Esophagus (tissue), 2 donors: Measurements from ENCODE around the gene IKZF2. TPM values are rescaled to one million over a fixed set of nuclear protein-coding genes. Genes with fewer than 3 reads are reported as not detected.

Source experiments
- H3K27ac ChIP-seq, 2 donors: one replicate each; pipeline ENCODE4 v1.5.1; 2013; ENCODE audit warnings: low read depth in 2 of 2, mild to moderate bottlenecking in 2 of 2, inconsistent platforms in 1 of 2, low read length in 1 of 2, moderate library complexity in 1 of 2
- H3K27me3 ChIP-seq, 2 donors: one replicate each; pipeline ENCODE4 v1.6.1; 2013; ENCODE audit warnings: low read length in 2 of 2, control low read depth in 1 of 2, mild to moderate bottlenecking in 1 of 2; ENCODE audit not compliant: insufficient read depth in 2 of 2, control insufficient read depth in 1 of 2
- H3K36me3 ChIP-seq, 2 donors: one replicate each; pipeline ENCODE4 v1.6.1; 2013; ENCODE audit warnings: low read length in 1 of 2; ENCODE audit not compliant: control insufficient read depth in 2 of 2, insufficient read depth in 2 of 2
- H3K4me1 ChIP-seq, 2 donors: one replicate each; pipeline ENCODE4 v1.6.1; 2013; ENCODE audit warnings: low read length in 1 of 2; ENCODE audit not compliant: control insufficient read depth in 2 of 2, insufficient read depth in 2 of 2
- H3K4me3 ChIP-seq, 2 donors: one replicate each; pipeline ENCODE4 v1.5.1; 2013; ENCODE audit warnings: low read length in 2 of 2, mild to moderate bottlenecking in 2 of 2, low read depth in 1 of 2, moderate library complexity in 1 of 2
- H3K9me3 ChIP-seq, 2 donors: one replicate each; pipeline ENCODE4 v1.6.1; 2013; ENCODE audit warnings: mild to moderate bottlenecking in 2 of 2, low read depth in 1 of 2, low read length in 1 of 2, moderate library complexity in 1 of 2; ENCODE audit not compliant: control insufficient read depth in 2 of 2, insufficient read depth in 1 of 2
- WGBS, 2 donors: extraction: QIAGEN DNeasy Blood & Tissue Kit; methylation state at CpG; one replicate each; pipeline ENCODE4 v1.1.7; 2013; 5-methylcytosine and 5-hydroxymethylcytosine counted together
- polyA plus RNA-seq, 2 donors: library from polyadenylated mRNA; stranded (reverse); fragments of 200-250 nt; gene quantifications; one replicate each; pipeline ENCODE4 v1.2.3, GENCODE V29; 2013
- donor health status: healthy with polysubstance abuse.
- donor health status: Bipolar disorder and iron deficiency.

The IKZF2 gene
- polyA plus RNA-seq, 2 donors, result 11.3 to 11.5 TPM

GRCh38 chr2:213015387-213016165 lies 135.8 kb downstream of the IKZF2 start:
- Histone ChIP-seq H3K4me1 (no peaks in the 10 kb centered on the region), H3K27me3 (no peaks in the 10 kb centered on the region), H3K9me3 (no peaks in the 10 kb centered on the region), H3K4me3 (no peak overlapping the region), H3K36me3 (peaks cover 1 to 6% of the 10 kb centered on the region in 2 donors), H3K27ac (no peak overlapping the region)
- 83 to 84% methylated on average over 7 of the region's 7 CpGs for WGBS, 2 donors

DNA sequence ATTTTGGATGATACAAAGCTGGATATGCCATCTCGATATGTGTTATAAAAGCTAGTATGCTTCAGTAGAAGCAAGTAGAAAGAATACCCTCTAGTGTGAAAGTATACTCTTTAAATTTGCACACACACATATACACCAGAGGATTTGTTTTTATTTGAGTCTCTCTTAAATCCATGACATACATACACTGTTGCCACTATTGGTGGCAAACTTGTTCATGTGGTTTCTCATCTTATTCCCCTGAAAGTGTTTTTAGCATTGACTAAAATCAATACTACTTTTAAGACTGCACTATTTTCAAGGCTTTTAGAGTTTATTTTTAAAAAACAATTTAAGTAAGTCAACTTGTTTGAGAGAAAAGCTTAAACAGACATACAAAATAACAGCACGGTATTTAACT lies 137.4 kb downstream of the IKZF2 start:
- H3K9me3 ChIP-seq, result no peaks in the 10 kb centered on the region
- no peak overlapping the region for H3K4me3 ChIP-seq
- 73 to 77% methylated on average over 2 of the region's 2 CpGs for WGBS, 2 donors
- H3K4me1 ChIP-seq, result no peaks in the 10 kb centered on the region
- no peaks in the 10 kb centered on the region for H3K27me3 ChIP-seq
- no peak overlapping the region for H3K27ac ChIP-seq
- H3K36me3 ChIP-seq, result peaks cover 5% of the 10 kb centered on the region in 2 donors

DNA sequence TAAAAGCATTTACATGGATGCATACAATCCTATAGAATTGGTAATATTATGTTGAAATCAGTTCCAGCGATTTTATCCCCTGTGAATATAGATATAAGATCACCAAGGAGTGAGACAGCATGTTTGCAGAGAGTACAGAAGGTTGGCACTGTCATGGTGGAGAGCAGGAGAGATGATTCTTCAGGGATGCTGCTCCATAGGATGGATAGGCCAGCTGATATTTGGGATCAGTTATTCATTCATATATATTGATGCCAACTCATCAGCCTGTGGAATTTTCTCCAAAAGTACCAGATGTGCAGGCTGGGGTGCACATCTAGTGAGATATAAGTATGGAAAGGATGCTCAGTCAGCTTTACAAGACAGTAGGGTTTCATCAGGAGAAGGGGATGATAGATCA lies 139.9 kb downstream of the IKZF2 start:
- Histone ChIP-seq H3K9me3 (no peaks in the 10 kb centered on the region), H3K36me3 (peaks cover 5% of the 10 kb centered on the region in 2 donors), H3K27me3 (no peaks in the 10 kb centered on the region), H3K4me3 (no peak overlapping the region), H3K27ac (no peak overlapping the region), H3K4me1 (no peaks in the 10 kb centered on the region)
- 91 to 92% methylated on average over 1 of the region's 1 CpG for WGBS, 2 donors

DNA sequence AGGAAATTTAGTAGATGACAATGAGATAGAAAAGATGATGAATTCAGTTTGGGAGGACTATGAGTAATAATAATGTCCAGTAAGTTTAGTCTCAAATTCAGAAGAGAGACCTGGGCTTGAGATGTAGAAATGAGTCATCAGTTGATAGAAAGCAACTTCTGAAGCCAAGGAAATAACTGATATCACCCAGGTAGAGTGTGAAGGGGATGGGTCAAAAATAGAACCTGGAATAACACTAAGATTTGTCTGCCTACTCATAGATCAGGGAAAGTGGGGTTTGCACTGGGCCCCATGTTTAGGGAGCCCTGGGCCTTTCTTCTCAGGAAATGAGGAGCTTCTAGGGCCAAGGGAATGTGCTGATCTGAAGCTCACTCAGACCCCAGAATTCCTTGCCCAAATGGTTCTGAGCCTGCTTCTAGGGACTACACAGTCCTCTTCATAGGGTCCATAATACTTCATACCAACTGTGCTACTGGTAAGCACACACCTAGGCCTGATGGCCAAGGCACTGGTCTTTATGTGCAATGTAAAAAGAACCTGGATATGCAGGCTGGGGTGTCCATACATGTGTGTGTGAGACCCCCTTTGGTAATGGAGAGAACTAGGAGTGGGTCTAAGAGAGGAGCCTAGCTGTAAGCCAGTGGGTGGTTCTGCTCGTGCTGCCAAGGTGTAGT lies 141.2 kb downstream of the IKZF2 start:
- 81 to 92% methylated on average over 1 of the region's 1 CpG for WGBS, 2 donors
- Histone ChIP-seq H3K4me1 (no peaks in the 10 kb centered on the region), H3K36me3 (peaks cover 5% of the 10 kb centered on the region in 2 donors), H3K27ac (peak overlapping the region in 1 of 2 donors; percentile 0), H3K27me3 (no peaks in the 10 kb centered on the region), H3K9me3 (no peaks in the 10 kb centered on the region), H3K4me3 (no peak overlapping the region)

DNA sequence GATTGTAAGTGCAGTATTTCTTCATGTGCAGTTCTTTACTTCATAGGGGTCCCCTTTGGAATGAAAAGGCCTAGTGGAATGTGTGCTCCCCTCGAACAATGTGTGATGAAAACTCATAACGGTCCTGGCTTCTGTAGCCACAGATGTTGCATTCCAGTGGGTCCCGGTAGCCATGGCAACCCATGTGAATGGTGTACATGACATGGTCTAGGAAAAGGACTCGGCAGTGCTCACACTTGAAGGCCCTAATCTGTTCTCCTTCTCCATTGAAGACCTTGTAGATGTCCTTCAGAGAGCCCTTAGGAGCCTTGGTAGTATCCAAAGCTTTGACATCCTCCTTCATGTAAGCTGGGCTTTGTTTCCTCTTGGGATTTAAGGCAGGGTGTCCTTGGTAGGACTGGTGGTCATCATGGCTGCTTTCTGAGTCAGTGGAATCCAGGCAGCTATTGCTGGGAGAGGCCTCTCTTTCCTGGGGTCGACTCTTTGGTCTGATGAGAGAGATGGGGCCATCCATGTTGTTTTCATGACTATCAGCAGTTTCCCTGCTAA lies 144.0 kb downstream of the IKZF2 start:
- no peak overlapping the region for H3K4me3 ChIP-seq
- no peaks in the 10 kb centered on the region for H3K4me1 ChIP-seq
- H3K27ac ChIP-seq, result no peak overlapping the region
- no peaks in the 10 kb centered on the region for H3K9me3 ChIP-seq
- no peaks in the 10 kb centered on the region for H3K27me3 ChIP-seq
- peaks cover 5% of the 10 kb centered on the region in 2 donors for H3K36me3 ChIP-seq
- 84 to 85% methylated on average over 5 of the region's 5 CpGs for WGBS, 2 donors

DNA sequence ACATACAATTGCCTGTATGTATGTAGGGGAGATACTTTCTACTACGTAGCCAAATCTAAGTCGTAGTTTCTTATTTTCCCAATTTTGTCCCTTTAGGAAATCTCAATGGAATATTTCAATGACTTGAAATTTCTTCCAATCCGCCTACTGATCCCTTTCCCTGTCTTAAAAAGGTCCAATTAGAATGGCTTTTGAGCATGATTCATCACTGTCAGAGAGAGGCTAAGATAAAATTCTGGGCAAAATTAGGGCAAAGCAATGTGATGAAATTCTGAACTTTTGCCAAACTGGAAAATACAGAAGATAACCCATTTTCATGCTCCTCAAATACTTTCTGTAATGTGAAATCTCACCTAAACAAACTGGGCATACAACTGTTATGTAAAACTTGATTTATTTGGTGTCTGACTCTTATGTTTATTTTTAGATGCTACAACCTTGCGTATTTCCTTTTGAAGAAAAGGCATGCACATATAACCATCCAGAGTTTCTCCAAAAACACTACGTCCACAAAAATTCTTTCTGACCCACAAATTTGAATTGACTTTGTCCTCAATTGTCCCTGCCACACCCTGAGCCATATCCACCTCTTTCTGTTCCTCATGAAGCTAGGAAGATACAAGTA lies 147.1 kb downstream of the IKZF2 start:
- H3K4me1 ChIP-seq, result no peaks in the 10 kb centered on the region
- no peak overlapping the region for H3K27ac ChIP-seq
- no peaks in the 10 kb centered on the region for H3K36me3 ChIP-seq
- H3K27me3 ChIP-seq, result no peaks in the 10 kb centered on the region
- H3K4me3 ChIP-seq, result no peak overlapping the region
- H3K9me3 ChIP-seq, result no peaks in the 10 kb centered on the region
- WGBS, 2 donors, result 87 to 89% methylated on average over 5 of the region's 5 CpGs

GRCh38 chr2:213002383-213002782 lies 149.0 kb downstream of the IKZF2 start:
- no peaks in the 10 kb centered on the region for H3K27me3 ChIP-seq
- no peak overlapping the region for H3K27ac ChIP-seq
- H3K9me3 ChIP-seq, result no peaks in the 10 kb centered on the region
- no peaks in the 10 kb centered on the region for H3K4me1 ChIP-seq
- H3K36me3 ChIP-seq, result no peaks in the 10 kb centered on the region
- no peak overlapping the region for H3K4me3 ChIP-seq

GRCh38 chr2:213001297-213001910 lies 150.0 kb downstream of the IKZF2 start:
- no peaks in the 10 kb centered on the region for H3K27me3 ChIP-seq
- WGBS, 2 donors, result 48 to 51% methylated on average over 3 of the region's 3 CpGs
- H3K4me3 ChIP-seq, result no peak overlapping the region
- no peak overlapping the region for H3K27ac ChIP-seq
- no peaks in the 10 kb centered on the region for H3K36me3 ChIP-seq
- no peaks in the 10 kb centered on the region for H3K9me3 ChIP-seq
- H3K4me1 ChIP-seq, result no peaks in the 10 kb centered on the region

DNA sequence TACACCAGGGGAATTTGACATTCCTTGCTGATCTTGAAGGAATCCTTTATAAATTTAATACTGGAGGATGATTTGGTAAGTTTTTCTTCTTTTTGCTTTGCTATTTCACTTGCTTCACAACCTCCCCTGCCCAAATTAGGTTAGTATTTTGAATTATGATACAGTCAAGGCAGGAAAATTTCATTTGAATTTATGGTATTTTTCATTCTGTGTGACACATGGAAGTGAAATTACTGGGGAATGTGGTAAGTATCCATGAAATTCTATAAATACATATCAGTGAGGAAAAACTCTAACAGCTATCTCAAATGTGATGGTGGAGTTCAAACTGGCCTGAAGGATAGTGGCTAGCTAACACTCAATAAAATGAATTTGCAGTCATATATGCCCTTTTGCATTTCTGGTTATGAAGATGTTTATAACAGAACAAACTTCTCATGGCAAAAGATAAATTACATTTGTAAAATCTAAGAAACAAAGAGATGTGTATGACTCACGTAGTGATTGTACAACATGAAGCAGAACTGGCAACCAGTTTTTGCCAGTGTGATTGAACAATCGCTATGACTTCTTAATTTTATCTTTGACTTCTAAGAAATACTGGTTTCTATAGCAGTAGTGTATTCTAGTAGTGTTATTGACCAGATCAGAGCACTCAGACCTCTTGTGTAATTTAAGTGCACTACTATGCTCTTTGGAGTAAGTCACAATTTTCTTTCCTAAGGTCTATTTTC lies 152.6 kb downstream of the IKZF2 start:
- H3K36me3 ChIP-seq, result no peaks in the 10 kb centered on the region
- 55 to 69% methylated on average over 2 of the region's 2 CpGs for WGBS, 2 donors
- no peaks in the 10 kb centered on the region for H3K9me3 ChIP-seq
- no peaks in the 10 kb centered on the region for H3K4me1 ChIP-seq
- H3K4me3 ChIP-seq, result no peak overlapping the region
- H3K27ac ChIP-seq, result no peak overlapping the region
- H3K27me3 ChIP-seq, result no peaks in the 10 kb centered on the region
